ENCODE data around the gene PPP1R12C.

PPP1R12C gene

GRCh38 chr19:55098716-55099556, 18.5 kb downstream of the PPP1R12C start (continued):
- no peak for TF ChIP-seq PPARA (CRISPR knock-in tag; IDR thresholded peaks at IDR 0.05; ENCODE audit: borderline replicate concordance)
- TF ChIP-seq CREB5 (CRISPR knock-in tag; IDR thresholded peaks at IDR 0.05; ENCODE audit: low read depth): no peak
- TF ChIP-seq ZNF565 (CRISPR knock-in tag; conservative IDR thresholded peaks at IDR 0.05; ENCODE audit: low read depth): no peak
- no peak for TF ChIP-seq POU6F1 (CRISPR knock-in tag; IDR thresholded peaks at IDR 0.05; ENCODE audit: borderline replicate concordance, low read depth)
- TF ChIP-seq ZFP30 (CRISPR knock-in tag; IDR thresholded peaks at IDR 0.05): no peak
- TF ChIP-seq ZFP3 (CRISPR knock-in tag; IDR thresholded peaks at IDR 0.05): no peak
- no peak for TF ChIP-seq RARB (CRISPR knock-in tag; IDR thresholded peaks at IDR 0.05)

- no peak for ATAC-seq
- no peak for TF ChIP-seq ESRRG (CRISPR knock-in tag; IDR thresholded peaks at IDR 0.05)
- TF ChIP-seq BACH2 (CRISPR knock-in tag; IDR thresholded peaks at IDR 0.05; ENCODE audit: borderline replicate concordance): no peak
- no peak for TF ChIP-seq RARB (CRISPR knock-in tag; IDR thresholded peaks at IDR 0.05)
- no peak for TF ChIP-seq PATZ1 (CRISPR knock-in tag; IDR thresholded peaks at IDR 0.05; ENCODE audit: borderline replicate concordance)
- TF ChIP-seq ZNF70 (CRISPR knock-in tag; IDR thresholded peaks at IDR 0.05): no peak
- no peak for TF ChIP-seq CSDC2 (CRISPR knock-in tag; IDR thresholded peaks at IDR 0.05)
- no peak for TF ChIP-seq TOX (CRISPR knock-in tag; IDR thresholded peaks at IDR 0.05; ENCODE audit: borderline replicate concordance)
- TF ChIP-seq CREB5 (CRISPR knock-in tag; IDR thresholded peaks at IDR 0.05; ENCODE audit: low read depth): no peak
- no peak for TF ChIP-seq SNAI2 (CRISPR knock-in tag; IDR thresholded peaks at IDR 0.05)
- no peak for TF ChIP-seq ZC3H10 (CRISPR knock-in tag; IDR thresholded peaks at IDR 0.05)
- no peak for TF ChIP-seq ISL1 (CRISPR knock-in tag; IDR thresholded peaks at IDR 0.05)
- no peak for TF ChIP-seq ARNTL (CRISPR knock-in tag; IDR thresholded peaks at IDR 0.05; ENCODE audit: borderline replicate concordance, low read depth)
- no peak for TF ChIP-seq CSRNP3 (CRISPR knock-in tag; IDR thresholded peaks at IDR 0.05)
- TF ChIP-seq GLIS3 (CRISPR knock-in tag; IDR thresholded peaks at IDR 0.05): no peak
- no peak for TF ChIP-seq TCF4 (CRISPR knock-in tag; IDR thresholded peaks at IDR 0.05; ENCODE audit: borderline replicate concordance)
Measured at GRCh38 chr19:55097864-55098715, 19.3 kb downstream of the PPP1R12C start.

- TF ChIP-seq TCF4 (CRISPR knock-in tag; IDR thresholded peaks at IDR 0.05; ENCODE audit: borderline replicate concordance) (no peak), ZFP30 (CRISPR knock-in tag; IDR thresholded peaks at IDR 0.05) (no peak), ZNF70 (CRISPR knock-in tag; IDR thresholded peaks at IDR 0.05) (no peak), PPARA (CRISPR knock-in tag; IDR thresholded peaks at IDR 0.05; ENCODE audit: borderline replicate concordance) (no peak), PATZ1 (CRISPR knock-in tag; IDR thresholded peaks at IDR 0.05; ENCODE audit: borderline replicate concordance) (no peak), ISL1 (CRISPR knock-in tag; IDR thresholded peaks at IDR 0.05) (no peak), OSR1 (CRISPR knock-in tag; IDR thresholded peaks at IDR 0.05) (no peak), GLIS3 (CRISPR knock-in tag; IDR thresholded peaks at IDR 0.05) (no peak)
- ATAC-seq: peak; percentile 16; the same call in 2 of the 3 replicates
Measured at GRCh38 chr19:55096061-55096701, 21.3 kb downstream of the PPP1R12C start.
